GM19099 (cell line): ENCODE measurements around the gene GLCCI1.
A peak's percentile ranks its signal among the peaks of the same experiment; 100 is the strongest.

Experiments
- POLR2A ChIP-seq: IDR thresholded peaks from 3 replicates; pipeline ENCODE4 v1.6.1; 2011; ENCODE audit warnings: low read depth; ENCODE audit not compliant: insufficient read length; ENCODE audit errors: extremely low read depth

Gene GLCCI1

DNA sequence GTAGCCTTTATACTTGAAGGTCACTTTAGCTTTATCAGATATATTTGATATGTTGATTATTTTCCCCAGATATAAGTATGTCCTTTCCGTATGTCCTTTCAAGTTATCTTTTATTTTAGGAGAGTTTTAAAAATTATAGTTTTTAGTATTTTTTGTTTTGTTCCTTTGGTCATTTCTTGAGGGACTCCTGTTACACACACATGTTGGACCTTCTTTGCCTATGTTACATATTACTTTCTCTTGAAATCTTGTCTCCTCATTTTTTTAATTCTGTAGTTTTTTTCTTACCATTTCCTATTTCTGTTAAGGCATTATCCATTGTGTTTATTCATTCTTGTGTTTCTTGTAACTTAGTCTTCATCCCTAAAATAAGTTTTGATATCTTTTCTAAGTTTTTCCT lies 23.9 kb downstream of the GLCCI1 start:
- TF ChIP-seq POLR2A: no peak

DNA sequence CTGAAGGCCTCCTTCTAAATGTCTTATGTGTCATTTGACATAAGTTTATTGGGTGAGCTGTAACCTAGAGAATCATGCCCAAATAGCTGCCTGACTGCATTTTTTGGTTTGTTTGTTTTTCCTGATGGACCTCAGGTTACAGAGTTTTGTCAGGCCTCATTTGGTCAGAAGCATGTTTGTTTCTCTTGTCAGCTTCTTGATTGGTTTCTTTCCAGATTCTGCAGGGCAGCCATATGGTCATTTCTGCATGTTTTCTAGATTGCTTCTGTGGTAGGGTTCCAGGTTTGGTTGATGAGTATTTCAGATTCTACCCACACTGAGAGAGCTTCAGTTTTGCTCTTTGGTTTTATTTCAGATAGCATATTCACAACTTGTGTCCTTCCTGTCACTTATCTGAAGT lies 28.0 kb downstream of the GLCCI1 start:
- TF ChIP-seq POLR2A: no peak

- no peak for TF ChIP-seq POLR2A
Measured at GRCh38 chr7:8000315-8000941, 31.8 kb downstream of the GLCCI1 start.

DNA sequence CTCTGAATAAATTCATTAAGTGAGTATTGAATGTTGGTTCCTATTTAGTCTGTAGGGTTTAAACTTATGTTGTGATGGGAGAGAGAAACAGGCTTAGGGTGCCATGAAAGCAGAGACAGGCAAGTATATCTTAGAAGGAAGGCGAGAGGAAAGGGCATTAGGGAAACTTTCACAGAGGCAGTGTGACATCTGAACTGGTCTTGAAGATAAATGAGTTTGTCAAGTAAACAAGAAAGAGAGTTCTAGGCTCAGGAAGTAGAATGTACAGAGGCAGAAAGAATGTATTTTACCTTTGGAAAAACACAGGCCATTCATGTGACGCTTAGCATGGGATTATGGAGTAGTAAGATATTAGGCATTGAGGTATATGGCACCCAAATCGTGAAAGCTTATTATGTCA lies 34.5 kb downstream of the GLCCI1 start:
- no peak for TF ChIP-seq POLR2A

DNA sequence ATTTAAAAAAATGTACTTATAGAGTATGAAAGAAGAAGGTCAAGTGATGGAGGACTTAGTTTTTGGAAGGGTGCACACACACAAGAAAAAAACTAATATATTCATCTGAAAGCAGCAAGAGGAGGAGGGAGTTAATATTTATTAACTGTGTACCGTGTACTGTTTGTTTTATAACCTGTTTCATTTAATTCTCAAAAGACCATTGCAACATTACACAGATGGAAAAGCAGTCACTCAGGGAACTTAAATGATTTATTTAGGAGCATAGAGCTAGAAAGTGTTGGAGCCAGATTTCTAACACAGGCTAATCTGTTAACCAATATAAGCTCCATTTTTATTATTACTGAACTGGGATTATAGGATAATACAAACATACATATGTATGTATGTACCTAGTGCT lies 36.7 kb downstream of the GLCCI1 start:
- no peak for TF ChIP-seq POLR2A

DNA sequence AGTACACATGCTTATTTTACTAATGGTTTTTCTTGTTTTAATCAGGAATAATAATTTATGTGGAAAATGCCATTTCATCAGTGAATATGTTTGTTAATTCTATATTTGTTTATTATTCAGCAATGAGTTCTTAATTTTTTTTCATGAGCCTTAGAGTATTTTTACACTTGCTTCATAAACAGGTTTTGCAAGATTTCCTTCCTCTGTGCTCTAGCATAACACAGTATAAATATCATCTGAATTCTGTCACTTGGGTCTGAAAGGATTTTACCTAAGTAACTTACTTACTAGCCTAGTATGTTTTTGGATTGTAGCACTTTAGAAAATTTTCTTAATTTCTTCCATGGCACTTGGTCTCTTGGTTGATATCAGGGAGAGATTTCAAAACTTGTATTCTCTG lies 45.8 kb downstream of the GLCCI1 start:
- no peak for TF ChIP-seq POLR2A

DNA sequence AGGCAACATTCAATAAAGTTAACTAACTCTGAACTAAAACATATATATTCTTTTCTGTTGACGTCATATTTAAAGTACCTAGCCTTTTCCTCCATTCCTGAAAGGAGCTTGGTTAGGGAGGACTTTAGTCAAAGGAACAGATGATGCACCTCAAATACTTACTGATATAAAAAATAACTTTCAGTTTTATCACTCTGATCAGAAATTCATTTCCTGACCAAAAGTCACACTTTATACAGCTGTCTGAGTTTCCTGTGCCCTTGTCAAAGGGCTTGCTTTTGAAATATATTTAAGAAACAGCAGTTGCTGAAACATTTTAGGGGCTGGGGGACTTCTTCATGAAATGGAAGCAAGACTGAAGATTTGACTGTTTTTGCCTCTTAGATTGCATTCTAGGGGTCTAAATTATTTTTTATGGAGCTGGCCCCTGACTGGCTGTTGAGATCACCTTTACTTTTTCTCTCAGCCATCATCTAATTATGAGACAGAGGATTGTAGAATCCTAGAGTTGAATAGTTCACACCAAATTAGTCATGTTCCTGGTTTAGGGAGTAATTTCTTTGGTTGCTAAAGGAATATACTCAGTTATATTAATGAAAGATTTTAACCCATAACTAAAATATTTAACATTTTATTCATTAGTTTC lies 46.6 kb downstream of the GLCCI1 start:
- TF ChIP-seq POLR2A: no peak

- no peak for TF ChIP-seq POLR2A
Measured at GRCh38 chr7:8015746-8016120, 47.1 kb downstream of the GLCCI1 start.

- no peak for TF ChIP-seq POLR2A
Measured at GRCh38 chr7:8017423-8017822, 48.8 kb downstream of the GLCCI1 start.

DNA sequence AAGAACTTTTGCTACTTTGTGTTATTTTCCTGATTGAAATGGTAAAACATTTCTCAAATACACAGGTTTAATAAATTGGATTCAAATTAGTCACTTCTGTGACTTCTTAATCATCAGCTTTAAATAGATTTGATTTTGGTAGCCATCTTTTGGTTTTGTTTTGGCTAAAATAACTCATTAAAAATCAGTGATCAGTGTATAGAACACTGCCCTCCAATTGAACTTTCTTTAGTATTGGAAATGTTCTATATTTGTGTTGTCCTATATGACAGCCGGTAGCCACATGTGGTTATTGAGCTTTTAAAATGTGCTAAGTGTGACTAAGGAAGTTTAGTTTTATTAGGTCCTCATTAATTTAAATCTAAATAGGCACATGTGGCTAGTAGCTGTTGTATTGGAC lies 50.4 kb downstream of the GLCCI1 start:
- no peak for TF ChIP-seq POLR2A

DNA sequence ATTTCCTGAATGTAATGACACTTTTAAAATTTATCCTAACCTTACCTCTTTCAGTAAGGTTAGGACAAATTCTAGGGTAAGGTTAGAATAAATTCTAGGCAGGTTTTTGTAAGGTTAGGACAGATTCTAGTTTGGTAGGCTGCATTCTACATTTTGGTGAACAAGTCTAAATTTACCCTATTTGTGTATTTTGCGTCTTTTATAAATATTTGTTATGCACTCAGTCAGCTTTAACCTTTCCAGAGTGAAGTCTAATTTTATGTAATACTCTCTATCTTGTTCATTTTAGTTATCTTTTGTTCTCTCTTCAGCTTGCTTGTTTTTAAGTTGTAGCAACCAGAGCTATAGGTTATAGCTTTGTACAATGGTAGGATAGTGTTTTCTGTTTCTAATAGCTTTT lies 54.0 kb downstream of the GLCCI1 start:
- TF ChIP-seq POLR2A: no peak

DNA sequence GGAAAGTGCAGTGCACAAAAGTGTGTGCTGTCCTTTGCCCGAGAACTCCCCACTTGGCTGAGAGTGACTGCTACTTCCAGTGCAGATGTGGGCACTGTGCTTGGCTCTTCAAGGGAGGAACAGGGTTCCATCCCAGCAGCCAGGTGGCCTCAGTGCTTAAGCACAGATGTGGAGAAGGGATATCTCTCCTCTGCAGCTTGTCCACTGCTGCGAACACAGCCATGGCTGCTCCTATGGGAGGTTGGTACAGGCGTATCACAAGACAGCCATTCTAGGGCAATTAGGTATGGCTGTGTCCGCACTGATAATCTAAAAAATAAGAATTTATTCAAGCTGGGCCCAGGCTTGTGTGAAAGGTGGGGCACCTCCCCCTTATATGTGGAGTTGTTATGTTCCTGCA lies 66.6 kb downstream of the GLCCI1 start:
- TF ChIP-seq POLR2A: peak; percentile 7

DNA sequence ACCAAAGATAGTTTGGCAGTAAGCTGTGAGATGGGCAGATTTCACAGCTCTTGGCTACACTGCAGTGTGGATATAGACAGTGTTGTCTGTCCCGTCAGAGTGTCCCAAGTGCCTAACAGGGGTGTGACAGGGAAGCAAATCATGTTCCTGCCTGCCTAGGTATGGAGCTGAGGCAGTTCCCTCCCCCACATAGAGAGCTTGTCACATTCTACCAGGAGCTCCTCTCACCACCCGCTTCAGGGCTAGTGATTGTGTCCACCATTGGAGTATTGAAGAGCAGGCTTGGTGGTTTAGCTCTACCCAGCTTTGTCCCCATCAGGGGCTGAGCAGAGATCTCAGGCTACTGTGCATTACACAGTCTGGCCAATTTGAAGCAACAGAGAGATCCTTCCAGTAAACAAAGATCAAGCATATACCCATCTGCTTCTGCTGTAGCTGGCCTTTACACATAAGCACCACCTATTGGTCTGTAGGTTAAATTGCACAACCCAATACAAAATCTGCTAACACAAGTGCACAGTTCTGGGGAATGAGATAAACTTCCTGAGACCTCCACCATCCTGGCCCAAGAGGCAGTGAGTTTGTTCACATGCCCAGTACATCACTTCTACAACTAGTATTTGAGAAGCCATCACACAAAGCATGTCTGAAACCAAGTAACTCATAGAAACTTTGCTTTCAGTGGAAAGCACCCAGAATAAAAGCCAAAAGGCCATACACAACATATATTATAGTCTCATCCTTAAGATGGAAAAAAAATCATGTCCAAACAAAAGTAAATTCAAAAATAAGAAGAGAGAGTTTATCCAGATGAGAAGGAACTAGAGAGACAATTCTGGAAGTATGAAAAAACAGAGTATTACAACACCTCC lies 67.3 kb downstream of the GLCCI1 start:
- TF ChIP-seq POLR2A: no peak

- TF ChIP-seq POLR2A: no peak
Measured at GRCh38 chr7:8037151-8037550, 68.6 kb downstream of the GLCCI1 start.

GRCh38 chr7:8040768-8041369 lies 72.3 kb downstream of the GLCCI1 start:
- no peak for TF ChIP-seq POLR2A

GRCh38 chr7:8042796-8043535 lies 74.4 kb downstream of the GLCCI1 start:
- no peak for TF ChIP-seq POLR2A
